Endothelial cell of umbilical vein (primary cell): ENCODE data around the gene EP300. TPM values are rescaled to one million over a fixed set of nuclear protein-coding genes. Genes with fewer than 3 reads are reported as not detected.

Experiments
- BruUV-seq: library from RNA; stranded (reverse); fragments of 400-500 nt; replicated peaks from 2 replicates; lab custom pipeline; 2021; lab: Mats Ljungman, UMichigan
- CTCF ChIA-PET: fragments of 300-600, 350-600 bp; sonication (Branson Sonifier 250); formaldehyde crosslinking; loops from one replicate; lab custom pipeline; 2021; ENCODE audit warnings: antibody characterized with exemption, inconsistent platforms; lab: Charles Lee
- POLR2A ChIA-PET: fragments of 300-600, 350-600 bp; sonication (Branson Sonifier 250); formaldehyde crosslinking; loops from one replicate; lab custom pipeline; 2021; ENCODE audit warnings: antibody characterized with exemption, inconsistent platforms; lab: Charles Lee
- DNase-seq: peaks from one replicate; pipeline ENCODE4 v3.0.0-alpha.2; 2011; ENCODE audit warnings: low read depth, low spot score
- FAIRE-seq: peaks from 2 replicates; lab custom pipeline; 2011; peaks lifted over from hg19 to GRCh38; lab: Jason Lieb, UNC
- H2AFZ ChIP-seq: 2 replicates; pipeline ENCODE4 v1.6.0; 2012; ENCODE audit warnings: low read depth, low read length, control low read depth, inconsistent platforms
- H3K27ac ChIP-seq: 2 replicates; pipeline ENCODE4 v1.5.1; 2011; ENCODE audit warnings: low read depth, mild to moderate bottlenecking, control low read depth, low read length, moderate library complexity; ENCODE audit not compliant: insufficient read depth
- H3K27me3 ChIP-seq, 2 experiments: 2 replicates each; pipeline versions ENCODE4 v1.6.0 to v1.6.1; 2011; ENCODE audit warnings: low read length in 2 of 2, mixed read lengths in 1 of 2; ENCODE audit not compliant: control insufficient read depth in 2 of 2, insufficient read depth in 2 of 2
- H3K36me3 ChIP-seq, 2 experiments: 2 replicates in 1 of 2; 3 replicates in 1 of 2; pipeline ENCODE4 v1.5.1; 2011; ENCODE audit warnings: low read length in 2 of 2, mild to moderate bottlenecking in 1 of 2, moderate library complexity in 1 of 2; ENCODE audit not compliant: control insufficient read depth in 2 of 2, insufficient read depth in 2 of 2; ENCODE audit errors: extremely low read depth in 1 of 2
- H3K4me1 ChIP-seq: 3 replicates; pipeline ENCODE4 v1.5.1; 2011; ENCODE audit warnings: mild to moderate bottlenecking, low read length; ENCODE audit not compliant: control insufficient read depth, insufficient read depth; ENCODE audit errors: extremely low read depth
- H3K4me2 ChIP-seq: 2 replicates; pipeline ENCODE4 v1.6.1; 2011; ENCODE audit warnings: low read length, control low read depth, mixed read lengths; ENCODE audit not compliant: insufficient read depth
- H3K4me3 ChIP-seq, 3 experiments: fragments of 200-600 bp in 1 of 3; sonication (generic), shearing (Covaris generic) in 1 of 3; replicated peaks in 1 of 3; 2 replicates each; pipeline ENCODE4 v1.5.1; 2011 to 2016; ENCODE audit warnings: control low read depth in 3 of 3, low read length in 3 of 3, mild to moderate bottlenecking in 2 of 3, inconsistent platforms in 1 of 3, low read depth in 1 of 3, moderate library complexity in 1 of 3; ENCODE audit not compliant: insufficient read depth in 1 of 3
- H3K79me2 ChIP-seq: 2 replicates; pipeline ENCODE4 v1.6.0; 2012; ENCODE audit warnings: low read length, inconsistent platforms; ENCODE audit not compliant: control insufficient read depth, insufficient read depth
- H3K9ac ChIP-seq: replicated peaks from 2 replicates; pipeline ENCODE3; 2011; ENCODE audit warnings: low read length, control low read depth; ENCODE audit not compliant: insufficient read depth; ENCODE audit errors: extremely low read depth
- H3K9me1 ChIP-seq: replicated peaks from 3 replicates; pipeline ENCODE4 v1.6.0; 2011; ENCODE audit warnings: mild to moderate bottlenecking, low read length; ENCODE audit not compliant: control insufficient read depth, insufficient read depth; ENCODE audit errors: extremely low read depth
- H3K9me3 ChIP-seq: replicated peaks from 2 replicates; pipeline ENCODE4 v1.5.1; 2012; ENCODE audit warnings: low read length, inconsistent platforms; ENCODE audit not compliant: control insufficient read depth, insufficient read depth
- H4K20me1 ChIP-seq: replicated peaks from 2 replicates; pipeline ENCODE3; 2011; ENCODE audit warnings: mild to moderate bottlenecking, low read length; ENCODE audit not compliant: control insufficient read depth, insufficient read depth; ENCODE audit errors: extremely low read depth
- CTCF ChIP-seq, 2 donors: IDR thresholded peaks; 1 replicate in 1 of 2; 2 replicates in 1 of 2; pipeline ENCODE4 v1.5.1; 2011; ENCODE audit warnings: low read length in 2 of 2, mild to moderate bottlenecking in 2 of 2, moderate library complexity in 2 of 2, control low read depth in 1 of 2, inconsistent platforms in 1 of 2, low read depth in 1 of 2; ENCODE audit not compliant: insufficient read depth in 1 of 2; ENCODE audit errors: extremely low read depth in 1 of 2
- EZH2 ChIP-seq: IDR thresholded peaks from 2 replicates; pipeline ENCODE4 v1.6.1; 2012; ENCODE audit warnings: borderline replicate concordance, low read depth, mild to moderate bottlenecking, moderate library complexity, low read length, inconsistent platforms; ENCODE audit not compliant: severe bottlenecking
- FOS ChIP-seq: IDR thresholded peaks from 2 replicates; pipeline ENCODE4 v1.6.1; 2011; ENCODE audit warnings: mild to moderate bottlenecking, low read length, moderate library complexity, borderline replicate concordance; ENCODE audit not compliant: insufficient read depth
- GATA2 ChIP-seq: IDR thresholded peaks from 2 replicates; pipeline ENCODE4 v1.7.0; 2011; ENCODE audit warnings: low read depth, mild to moderate bottlenecking, moderate library complexity, mixed read lengths, low read length; ENCODE audit not compliant: insufficient read length, insufficient read depth
- JUN ChIP-seq: IDR thresholded peaks from 2 replicates; pipeline ENCODE4 v1.6.1; 2011; ENCODE audit warnings: borderline replicate concordance, low read depth; ENCODE audit not compliant: insufficient read length, insufficient read depth
- MYC ChIP-seq: IDR thresholded peaks from one replicate; pipeline ENCODE4 v1.6.1; 2011; ENCODE audit warnings: mild to moderate bottlenecking, low read depth, low read length
- POLR2A ChIP-seq: IDR thresholded peaks from 2 replicates; pipeline ENCODE4 v1.6.1; 2012; ENCODE audit warnings: low read depth, mild to moderate bottlenecking, control low read depth, low read length
- POLR2AphosphoS5 ChIP-seq: IDR thresholded peaks from 2 replicates; pipeline ENCODE4 v1.6.1; 2012; ENCODE audit warnings: low read depth, mild to moderate bottlenecking, control low read depth, low read length, moderate library complexity; ENCODE audit not compliant: insufficient read depth
- dilution Hi-C: fragments of 300-500 bp; cut with MboI; formaldehyde crosslinking; loops from one replicate; pipeline ENCODE4 v1.15.0; 2019; ENCODE audit warnings: low sequenced_read_pairs; ENCODE audit not compliant: extremely low pct_ligation_motif_present
- intact Hi-C: fragments of 100-400 bp; cut with micrococcal nuclease; formaldehyde crosslinking; loops from one replicate; pipeline ENCODE4 v1.10.0; 2022
- polyA plus RNA-seq, 4 experiments: library from polyadenylated mRNA; depleted of rRNA in 3 of 4; stranded (reverse) in 3 of 4; unstranded in 1 of 4; fragments of >200 nt; gene quantifications; 2 replicates each; pipeline versions ENCODE4 v1.2.1 to v1.2.3, GENCODE V29; 2011 to 2012; ENCODE audit warnings: missing spikeins in 1 of 4
- total RNA-seq: library from RNA; stranded (reverse); gene quantifications from 2 replicates; pipeline ENCODE4 v1.2.3, GENCODE V29; 2021
- TF ChIP-seq, protein P1 (sequence below): IDR thresholded peaks from 2 replicates; pipeline ENCODE4 v1.6.1; 2011; ENCODE audit not compliant: insufficient read depth, insufficient read length

Gene EP300
- total and polyA plus RNA-seq, 2 donors (not counting 3 experiments of a cell fraction or from before 2014, with no cell fraction given) = 24.4 to 63.0 TPM

DNA sequence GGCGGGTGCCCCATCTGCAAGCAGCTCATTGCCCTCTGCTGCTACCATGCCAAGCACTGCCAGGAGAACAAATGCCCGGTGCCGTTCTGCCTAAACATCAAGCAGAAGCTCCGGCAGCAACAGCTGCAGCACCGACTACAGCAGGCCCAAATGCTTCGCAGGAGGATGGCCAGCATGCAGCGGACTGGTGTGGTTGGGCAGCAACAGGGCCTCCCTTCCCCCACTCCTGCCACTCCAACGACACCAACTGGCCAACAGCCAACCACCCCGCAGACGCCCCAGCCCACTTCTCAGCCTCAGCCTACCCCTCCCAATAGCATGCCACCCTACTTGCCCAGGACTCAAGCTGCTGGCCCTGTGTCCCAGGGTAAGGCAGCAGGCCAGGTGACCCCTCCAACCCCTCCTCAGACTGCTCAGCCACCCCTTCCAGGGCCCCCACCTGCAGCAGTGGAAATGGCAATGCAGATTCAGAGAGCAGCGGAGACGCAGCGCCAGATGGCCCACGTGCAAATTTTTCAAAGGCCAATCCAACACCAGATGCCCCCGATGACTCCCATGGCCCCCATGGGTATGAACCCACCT is 84.7 kb downstream of the EP300 start:
- H3K4me2 ChIP-seq = no peak overlapping the region
- no peaks in the 10 kb centered on the region for H3K9me1 ChIP-seq
- dilution Hi-C loops (no loop called here), intact Hi-C loops (no loop called here)
- no peak overlapping the region for H3K9ac ChIP-seq
- H3K4me1 ChIP-seq = peaks cover 17% of the 10 kb centered on the region
- H3K27me3 ChIP-seq = no peaks in the 10 kb centered on the region
- H3K27ac ChIP-seq = no peak overlapping the region
- peaks cover 14 to 38% of the 10 kb centered on the region in 2 experiments for H3K36me3 ChIP-seq
- H2AFZ ChIP-seq = no peak overlapping the region
- no TSS peak for BruUV-seq
- TF ChIP-seq MYC (no peak), CTCF (IDR thresholded peaks at IDR 0.05; ENCODE audit: extremely low read depth in 1 of 2, insufficient read depth in 1 of 2, low read depth in 1 of 2, low read length in 2 of 2) (no peak), JUN (no peak), POLR2A (no peak), EZH2 (no peak), FOS (no peak), GATA2 (no peak), POLR2AphosphoS5 (no peak)
- TF ChIP-seq, protein P1, sequence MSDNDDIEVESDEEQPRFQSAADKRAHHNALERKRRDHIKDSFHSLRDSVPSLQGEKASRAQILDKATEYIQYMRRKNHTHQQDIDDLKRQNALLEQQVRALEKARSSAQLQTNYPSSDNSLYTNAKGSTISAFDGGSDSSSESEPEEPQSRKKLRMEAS = no peak
- H3K79me2 ChIP-seq = no peaks in the 10 kb centered on the region
- no peaks in the 10 kb centered on the region for H4K20me1 ChIP-seq
- FAIRE-seq (no peak), DNase-seq (no peak)
- CTCF ChIA-PET = no interaction called here
- no peaks in the 10 kb centered on the region for H3K9me3 ChIP-seq
- H3K4me3 ChIP-seq = no peak overlapping the region
- POLR2A ChIA-PET = no interaction called here
